ENCODE measurements around the gene RAET1E.
"Not testable (repeated sequence)": the region's sequence is repeated elsewhere in the genome, so short reads cannot be mapped to it uniquely, and the experiment has no call there.

RAET1E gene

DNA sequence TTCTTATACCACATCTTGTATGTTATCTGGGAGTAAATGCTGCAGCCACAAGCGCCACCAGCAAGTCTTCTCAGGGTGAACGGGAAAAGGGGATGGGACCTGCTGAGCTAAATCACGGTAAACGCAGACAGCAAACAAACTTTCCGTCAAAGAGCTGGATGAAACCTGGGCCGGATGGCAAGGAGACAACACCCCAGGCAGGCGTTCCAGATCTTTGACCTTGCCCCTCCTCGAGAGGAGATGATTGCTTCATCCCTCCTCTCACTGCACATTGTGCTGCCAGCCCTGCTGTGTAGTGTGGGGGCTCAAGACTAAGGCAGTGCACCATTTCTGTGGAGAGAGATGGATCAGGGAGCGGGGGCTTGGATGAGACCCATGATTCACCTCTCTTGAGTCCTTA, 9.8 kb downstream of the RAET1E start:
- DNase-seq = no peak

DNA sequence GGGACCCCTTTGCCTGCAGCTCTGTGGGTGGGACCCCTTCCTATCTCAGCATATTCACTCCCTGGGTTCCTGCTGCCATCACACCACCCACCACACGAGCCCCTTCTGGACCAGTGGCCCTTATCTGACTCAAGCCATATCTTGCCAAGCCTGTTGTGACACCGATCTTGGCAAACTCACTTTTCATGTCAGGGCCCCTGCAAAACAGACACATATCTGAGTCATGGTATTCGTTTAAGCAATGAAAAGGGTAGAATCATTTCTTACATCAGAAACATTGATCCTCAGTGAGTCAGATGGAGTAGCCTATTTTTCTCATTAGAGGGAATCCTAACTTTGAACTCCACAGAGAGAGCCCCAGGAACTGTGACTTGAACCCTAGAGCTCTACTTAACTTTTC, 10.6 kb downstream of the RAET1E start:
- DNase-seq = no peak

DNA sequence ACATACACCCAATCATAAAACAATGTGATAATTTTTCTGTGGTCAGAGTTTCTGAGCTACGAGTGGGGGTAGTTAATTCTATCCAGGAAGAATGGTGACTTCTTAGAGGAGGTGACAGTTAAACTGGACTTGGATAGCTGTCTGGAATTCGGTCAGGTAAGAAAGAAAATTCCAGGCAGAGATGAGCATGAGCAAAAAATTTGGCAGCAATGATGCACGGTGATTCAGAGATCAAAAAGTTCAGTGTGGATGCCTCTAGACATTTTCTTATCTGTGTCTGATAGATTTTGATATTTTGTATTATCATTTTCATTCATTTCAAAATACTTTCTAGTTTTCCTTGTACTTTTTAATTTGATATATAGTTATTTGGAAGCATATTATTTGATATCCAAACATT, 12.0 kb downstream of the RAET1E start:
- no peak for DNase-seq

DNA sequence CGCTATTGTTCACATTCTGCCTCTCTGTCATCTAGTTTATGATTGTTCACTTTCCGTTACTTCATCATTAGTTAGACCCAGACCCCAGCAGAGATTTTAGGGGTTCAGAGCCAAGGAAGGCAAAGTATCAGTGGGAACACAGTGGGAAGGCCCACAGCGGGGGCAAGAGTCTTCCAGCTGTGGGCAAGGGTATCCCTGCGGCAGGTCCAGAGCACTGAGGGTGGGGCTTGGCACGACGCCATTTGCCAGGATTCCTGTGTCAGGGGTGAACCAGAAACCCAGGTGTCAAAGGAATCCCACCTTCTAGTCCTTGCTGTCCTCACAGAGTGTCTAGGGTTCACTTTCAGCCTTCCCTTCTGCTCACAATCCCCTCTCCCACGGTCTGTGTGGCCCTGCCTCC, 13.3 kb downstream of the RAET1E start:
- DNase-seq = no peak

DNA sequence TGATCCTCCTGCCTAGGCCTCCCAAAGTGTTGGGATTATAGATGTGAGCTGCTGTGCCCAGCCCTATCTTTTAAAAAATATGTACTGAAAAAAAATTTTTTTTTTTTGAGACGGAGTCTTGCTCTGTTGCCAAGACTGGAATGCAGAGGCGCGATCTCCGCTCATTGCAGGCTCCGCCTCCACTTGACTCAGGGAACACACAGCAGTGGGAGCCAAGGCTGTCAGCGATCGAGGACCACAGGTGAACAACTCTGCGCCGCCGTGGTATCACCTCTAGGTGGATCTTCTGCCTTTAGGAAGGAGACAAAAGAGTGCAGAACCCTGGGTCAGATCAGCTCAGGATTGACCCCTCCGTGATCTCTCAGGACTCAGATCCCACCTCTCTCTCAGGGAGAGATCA, 13.7 kb downstream of the RAET1E start:
- DNase-seq = no peak

DNA sequence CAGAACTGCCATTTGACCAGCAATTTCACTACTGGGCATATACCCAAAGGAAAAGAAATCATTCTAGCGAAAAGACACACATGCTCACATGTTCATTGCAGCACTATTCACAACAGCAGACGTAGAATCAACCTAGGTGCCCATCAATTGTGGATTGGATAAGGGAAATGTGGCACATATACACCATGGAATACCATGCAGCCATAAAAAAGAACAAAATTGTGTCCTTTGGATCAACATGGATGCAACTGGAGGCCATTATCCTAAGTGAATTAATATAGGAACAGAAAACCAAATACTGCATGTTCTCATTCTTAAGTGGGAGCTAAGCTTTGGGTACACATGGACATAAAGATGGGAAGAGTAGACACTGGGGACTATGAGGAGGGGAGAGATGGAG, 16.1 kb downstream of the RAET1E start:
- no peak for DNase-seq

DNA sequence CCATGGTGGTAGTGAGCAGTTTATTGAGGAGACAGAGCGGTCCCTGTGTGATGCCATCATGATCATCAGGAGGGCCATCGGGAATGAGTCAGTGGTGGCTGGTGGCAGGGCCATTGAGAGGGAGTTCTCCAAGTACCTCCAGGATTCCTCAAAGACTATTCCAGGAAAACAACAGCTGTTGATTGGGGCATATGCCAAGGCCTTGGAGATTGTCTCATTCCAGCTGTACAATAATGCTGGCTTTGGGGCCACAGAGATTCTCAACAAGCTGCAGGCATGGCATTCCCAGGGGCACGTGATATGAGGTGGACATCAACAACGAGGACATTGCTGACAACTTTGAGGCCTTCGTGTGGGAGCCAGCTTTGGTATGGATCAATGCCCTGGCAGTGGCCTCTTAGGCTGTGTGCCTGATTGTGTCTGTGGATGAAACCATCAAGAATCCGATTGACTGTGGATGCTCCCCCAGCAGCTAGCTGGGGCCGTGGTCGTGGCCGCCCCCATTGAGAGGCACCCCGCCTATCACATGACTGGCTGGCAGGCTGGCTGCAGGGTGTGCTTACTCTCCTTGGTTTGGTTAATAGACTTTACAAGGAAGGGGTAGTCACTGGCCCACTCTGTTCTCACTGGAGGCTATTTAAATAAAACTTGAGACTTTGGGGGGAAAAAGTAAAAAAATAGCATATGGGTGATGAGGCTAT, 16.7 kb downstream of the RAET1E start:
- no peak for DNase-seq

DNA sequence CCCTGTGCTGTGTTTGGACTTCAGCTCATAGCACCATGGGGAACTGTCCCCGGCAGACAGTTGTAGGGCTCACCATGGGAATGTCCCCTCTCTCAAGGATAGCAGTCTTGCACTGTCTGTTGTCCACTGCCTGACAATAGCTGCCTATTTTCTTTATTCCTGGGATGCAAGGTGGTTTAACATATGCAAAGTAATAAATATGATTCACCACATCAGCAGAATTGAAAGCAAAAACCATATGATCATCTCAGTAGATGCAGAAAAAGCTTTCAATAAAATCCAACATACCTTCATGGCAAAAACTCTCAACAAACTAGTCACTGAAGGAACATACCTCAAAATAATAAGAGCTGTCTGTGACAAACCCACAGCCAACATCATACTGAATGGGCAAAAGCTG, 20.3 kb downstream of the RAET1E start:
- no peak for DNase-seq

DNA sequence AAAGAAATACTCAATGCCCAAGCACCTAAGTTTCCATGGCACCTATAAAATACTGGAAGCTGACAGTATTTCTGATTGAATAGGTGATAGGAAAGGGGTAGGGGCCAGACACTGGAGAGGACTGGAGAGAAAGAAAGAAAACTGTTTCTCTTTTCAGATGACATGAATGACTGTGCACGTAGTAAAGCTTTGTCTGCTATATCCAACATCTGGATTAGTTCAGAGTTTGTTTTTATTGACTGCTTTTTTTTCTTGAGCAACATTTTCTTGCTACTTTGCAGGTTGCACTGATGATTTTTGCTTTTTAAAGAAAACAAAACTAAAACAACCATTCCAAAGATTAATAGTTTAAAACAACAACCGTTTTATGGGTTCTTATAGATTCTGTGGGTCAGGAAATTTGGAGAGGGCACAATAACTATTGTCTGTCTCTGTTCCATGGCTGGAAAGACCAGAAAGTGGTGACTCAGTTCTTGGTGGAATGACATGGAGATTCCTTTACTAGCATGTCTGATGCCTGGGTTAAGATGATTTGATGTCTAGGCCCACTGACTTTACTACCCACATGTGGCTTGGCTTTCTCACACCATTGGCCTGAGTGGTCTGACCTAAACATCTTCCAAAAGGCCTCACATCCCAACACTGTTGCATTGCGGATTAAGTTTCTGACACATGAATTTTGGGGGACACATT, 21.5 kb downstream of the RAET1E start:
- DNase-seq = no peak

DNA sequence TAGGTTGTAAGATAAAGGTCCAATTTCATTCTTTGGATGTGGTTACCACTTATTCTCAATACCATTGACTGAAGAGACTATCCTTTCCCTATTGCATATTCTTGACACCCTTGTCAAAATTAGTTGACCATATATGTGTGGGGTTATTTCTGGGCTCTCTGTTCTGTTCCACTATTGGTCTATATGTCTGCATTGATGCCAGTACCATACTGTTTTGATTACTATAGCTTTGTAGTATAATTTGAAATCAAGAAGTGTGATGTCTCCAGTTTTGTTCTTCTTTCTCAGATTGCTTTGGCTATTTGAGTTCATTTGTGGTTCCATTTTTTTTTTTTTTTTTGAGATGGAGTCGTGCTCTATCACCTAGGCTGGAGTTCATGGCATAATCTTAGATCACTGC, 25.7 kb downstream of the RAET1E start:
- DNase-seq = no peak

DNA sequence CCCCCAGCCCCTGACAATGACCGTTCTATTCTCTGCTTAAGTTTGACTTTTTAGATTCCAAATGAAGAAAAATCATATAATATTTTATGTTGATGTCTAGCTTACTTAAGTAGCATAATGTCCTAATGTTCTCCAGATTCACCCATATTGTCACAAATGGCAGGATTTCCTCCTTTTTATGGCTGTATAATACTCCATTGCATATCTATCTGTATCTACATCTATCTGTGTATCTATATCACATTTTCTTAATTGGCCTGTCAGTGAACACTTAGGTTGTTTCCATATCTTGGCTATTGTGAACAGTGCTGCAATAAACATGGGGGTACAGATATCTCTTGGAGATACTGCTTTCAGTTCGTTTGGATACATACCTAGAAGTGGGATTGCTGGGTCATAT, 26.7 kb downstream of the RAET1E start:
- DNase-seq = no peak

DNA sequence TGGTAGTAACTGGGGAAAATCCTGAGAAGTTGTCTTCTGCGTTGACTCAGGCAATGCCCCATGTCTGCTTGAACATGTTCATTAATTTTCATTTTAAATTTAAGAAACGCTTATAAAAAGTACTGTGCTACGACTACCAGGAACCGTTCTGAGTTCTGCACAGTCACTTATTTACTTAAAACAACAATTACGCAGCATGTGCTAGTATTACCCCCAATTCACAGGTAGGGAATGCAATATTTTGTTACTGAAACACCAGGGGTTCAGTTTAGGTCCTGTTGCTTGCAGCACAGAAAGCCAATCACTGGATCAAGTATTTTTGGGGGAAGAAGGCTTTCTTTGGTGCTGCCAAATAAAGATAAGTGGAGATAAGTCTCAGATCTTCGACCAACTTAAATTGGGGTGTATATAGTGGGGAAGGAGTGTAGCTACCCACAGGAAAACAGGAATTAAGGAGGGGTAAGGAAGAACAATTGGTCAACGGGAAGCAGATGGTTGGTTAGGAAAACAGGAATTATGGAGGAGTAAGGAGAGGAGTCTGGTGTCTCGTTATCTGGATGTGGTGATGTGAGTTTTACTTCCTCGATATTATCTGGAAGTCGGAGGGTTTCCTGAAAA, 28.5 kb downstream of the RAET1E start:
- no peak for DNase-seq

DNA sequence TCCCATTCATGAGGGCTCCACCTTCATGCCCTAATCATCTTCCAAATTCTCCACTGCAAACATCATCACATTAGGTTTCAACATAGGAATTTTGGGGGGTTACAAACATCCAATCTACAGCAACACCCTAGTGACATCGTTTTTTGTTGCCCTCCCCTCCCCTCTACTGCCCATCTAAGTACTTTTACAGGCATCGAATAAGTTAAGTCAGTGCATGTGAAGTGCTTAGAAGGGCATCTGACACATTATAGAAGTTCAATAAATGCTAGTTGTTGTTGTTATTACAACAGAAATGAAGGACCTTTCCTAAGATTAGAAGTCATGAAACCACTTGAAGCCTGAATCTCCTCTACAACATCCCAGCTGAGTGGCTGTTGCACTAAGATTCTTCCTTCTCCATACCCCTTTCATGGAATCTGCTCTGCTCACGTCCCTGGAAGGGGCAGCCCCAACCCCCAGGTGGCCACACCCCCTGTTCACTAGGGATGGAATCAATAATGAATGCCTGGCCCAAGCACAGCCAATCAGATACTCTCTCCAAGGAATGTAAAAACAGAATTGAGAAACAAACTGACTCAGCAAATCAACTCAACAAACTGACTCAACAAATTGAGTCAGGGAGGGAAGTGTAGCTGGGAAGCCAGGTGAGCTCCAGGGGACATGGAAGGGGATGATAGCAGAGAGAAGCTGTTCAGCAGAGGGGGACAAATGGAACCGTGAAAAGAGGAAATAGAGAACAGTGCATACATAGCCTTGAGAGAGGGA, 29.9 kb downstream of the RAET1E start:
- no peak for DNase-seq

DNA sequence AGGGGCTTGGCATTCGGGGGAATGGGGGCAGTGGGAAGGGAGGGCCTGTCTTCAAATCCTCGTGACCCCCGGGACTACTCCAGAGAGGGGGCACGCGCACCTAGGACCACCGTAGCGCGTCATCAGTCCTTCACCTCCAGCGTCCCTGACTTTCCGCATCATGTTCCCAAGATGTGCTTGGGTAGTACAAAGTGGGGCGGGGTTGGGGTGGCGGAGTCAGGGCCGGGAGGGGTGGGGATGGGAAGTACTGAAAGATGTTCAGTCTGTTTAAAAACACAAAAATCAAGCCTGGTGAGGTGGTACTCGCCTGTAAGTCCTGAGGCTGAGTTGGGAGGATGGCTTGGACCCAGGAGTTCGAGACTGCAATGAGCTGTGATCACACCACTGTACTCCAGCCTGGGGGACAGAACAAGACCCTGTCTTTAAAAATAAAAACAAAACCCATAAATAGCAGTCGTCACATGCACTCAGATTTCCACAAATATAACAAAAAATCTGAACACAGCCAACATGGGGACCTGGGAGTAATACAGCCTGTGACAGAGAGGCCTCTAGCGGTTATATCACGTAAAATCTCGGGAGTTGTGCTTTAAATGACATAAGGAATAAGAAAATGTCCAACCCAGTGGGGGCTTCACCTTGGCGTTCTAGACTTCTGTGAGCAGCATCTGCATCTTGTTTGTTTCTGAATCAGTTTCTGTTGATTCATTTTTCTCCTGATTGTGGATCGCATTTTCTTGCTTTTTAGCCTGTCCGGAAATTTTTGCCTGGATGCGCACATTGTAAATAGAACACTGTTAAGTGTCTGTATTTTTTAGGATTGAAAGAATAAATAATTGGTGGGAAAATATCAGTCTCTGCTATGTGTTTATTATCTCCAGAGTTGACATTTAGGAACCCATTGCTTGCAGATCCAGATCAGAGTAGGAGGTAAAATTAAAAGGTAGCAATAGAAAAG, 33.1 kb downstream of the RAET1E start:
- DNase-seq = peak in 1 of 2 donors; percentile 75

DNA sequence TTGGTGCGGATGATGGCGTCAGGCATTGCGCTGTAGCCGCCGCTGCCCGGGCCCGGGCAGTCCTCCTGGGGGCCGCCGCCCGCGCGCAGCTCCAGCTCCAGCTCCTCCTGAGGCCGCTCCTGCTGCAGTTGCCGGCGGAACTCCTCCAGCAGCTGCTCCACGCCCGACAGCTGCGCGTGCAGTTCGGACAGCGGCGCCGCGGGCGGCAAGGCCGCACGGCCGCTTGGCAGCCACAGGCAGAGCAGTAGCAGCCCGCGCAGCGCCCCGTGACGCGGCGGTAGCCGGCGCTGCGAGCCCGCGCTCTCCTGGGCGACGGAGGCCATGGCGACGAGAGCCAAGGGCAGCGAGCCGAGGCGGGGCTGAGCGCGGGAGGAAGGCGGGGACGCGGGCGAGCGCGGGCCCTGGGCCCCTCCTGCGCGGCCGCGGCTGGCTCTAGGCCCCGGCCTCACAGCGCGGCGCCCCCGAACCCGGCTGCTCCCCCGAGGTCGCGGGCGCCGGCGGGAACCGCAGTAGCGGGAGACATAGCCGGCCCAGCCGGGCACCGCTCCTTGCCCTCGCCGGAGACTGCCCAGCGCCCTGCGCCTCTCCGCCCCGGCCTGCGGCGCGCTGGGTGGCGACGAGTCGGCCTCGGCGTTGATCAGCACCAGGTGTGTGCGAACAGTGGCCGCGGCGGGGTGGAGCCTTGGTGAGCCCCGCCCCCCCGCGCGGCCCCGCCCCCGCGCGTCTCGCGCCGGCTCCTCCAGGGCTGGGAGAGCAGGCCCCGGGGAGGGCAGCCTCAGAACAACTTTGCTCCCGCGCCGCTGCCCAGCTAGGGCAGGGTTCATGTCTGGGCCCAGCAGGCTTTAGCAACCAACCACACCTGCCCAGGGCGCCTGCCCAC, 34.0 kb downstream of the RAET1E start, which contains the start of gene LRP11:
LRP11 (minus strand) TSS at position 662 of the 880 bp plus-strand sequence; CDS start at position 323, 339 bp downstream.
- peak in 1 of 2 donors; percentile 51 for DNase-seq

DNA sequence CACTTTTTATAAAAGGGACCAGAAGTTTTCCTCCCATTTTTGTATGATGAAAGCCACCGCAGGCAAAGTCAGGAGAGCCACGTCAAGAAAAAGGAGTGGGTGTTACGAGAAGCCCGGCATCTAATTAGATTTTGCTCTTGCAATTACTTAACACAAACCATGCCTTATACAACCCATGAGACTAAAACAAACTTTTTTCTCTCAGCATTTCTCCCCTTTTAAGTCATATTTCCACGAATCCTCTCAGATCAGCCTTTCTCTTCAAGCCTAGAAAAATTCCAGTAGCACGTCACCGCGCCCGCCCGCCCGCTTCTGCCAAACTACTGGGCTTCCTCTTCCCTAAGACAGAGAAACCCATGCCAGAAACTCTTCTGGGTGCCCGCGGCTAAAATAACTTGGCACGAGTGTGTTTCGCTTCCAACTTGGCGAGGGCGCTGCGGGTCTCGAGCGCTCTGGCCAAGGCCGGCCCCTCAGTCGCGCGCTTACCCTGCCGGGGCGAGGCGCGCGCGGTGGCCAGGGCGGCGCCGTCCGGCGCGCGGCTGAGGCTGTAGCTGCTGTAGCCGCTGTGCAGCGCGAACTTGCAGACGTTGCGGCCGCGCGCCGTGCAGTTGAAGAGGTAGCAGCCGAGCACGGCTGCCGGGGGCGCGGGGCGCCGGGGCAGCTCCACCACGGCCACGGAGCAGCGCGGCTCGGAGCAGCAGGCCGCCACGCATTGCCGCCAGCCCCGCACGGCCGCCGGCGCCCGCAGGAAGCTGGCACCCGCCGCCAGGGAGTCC, 34.8 kb downstream of the RAET1E start:
- DNase-seq = peak in 1 of 2 donors; percentile 51

DNA sequence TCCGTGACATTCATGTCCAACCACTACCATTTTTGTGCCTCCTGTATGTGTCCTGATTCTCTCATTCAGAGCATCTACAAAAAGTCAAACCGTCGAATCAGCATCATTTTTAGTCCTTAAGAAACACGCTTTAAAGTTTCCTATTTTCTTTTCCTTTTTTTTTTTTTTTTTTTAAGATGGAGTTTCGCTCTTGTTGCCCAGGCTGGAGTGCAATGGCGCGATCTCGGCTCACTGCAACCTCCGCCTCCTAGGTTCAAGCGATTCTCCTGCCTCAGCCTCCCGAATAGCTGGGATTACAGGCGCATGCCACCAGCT, 35.5 kb downstream of the RAET1E start:
- DNase-seq = not testable (repeated sequence)

DNA sequence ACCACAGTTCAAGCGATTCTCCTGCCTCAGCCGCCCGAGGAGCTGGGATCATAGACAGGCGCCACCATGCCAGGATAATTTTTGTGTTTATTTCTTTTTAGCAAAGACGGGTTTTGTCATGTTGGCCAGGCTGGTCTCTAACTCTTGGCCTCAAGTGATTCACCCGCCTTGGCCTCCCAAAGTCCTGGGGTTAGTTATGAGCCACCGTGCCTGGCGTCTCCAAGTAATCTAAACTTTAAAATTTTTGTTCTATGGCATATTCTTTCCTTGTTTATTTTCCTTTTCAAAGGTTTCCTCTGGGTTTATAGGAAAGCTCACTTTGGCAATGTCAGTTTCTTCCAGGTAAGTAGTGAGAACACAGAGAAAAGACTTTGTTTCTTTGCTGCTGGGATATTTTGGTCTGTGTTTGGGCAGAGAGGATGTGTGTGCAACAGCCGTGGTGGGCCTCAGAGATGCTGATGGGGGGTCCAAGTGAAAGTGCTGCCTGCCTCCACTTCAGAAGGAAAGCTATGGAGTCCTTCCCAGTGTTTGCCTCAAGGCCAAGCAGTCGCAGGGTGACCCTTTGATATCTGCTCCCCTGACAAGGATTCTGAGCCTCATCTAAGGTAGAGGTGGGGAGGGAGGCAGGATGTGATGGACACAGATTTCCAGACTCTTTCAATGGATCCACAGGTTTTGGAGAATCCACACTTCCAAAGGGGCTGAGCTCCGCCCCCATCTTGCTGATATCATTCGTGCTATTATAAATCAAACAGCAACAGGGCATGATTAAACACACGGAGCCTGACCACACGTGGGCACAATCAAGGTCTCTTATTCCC, 36.1 kb downstream of the RAET1E start:
- no peak for DNase-seq

DNA sequence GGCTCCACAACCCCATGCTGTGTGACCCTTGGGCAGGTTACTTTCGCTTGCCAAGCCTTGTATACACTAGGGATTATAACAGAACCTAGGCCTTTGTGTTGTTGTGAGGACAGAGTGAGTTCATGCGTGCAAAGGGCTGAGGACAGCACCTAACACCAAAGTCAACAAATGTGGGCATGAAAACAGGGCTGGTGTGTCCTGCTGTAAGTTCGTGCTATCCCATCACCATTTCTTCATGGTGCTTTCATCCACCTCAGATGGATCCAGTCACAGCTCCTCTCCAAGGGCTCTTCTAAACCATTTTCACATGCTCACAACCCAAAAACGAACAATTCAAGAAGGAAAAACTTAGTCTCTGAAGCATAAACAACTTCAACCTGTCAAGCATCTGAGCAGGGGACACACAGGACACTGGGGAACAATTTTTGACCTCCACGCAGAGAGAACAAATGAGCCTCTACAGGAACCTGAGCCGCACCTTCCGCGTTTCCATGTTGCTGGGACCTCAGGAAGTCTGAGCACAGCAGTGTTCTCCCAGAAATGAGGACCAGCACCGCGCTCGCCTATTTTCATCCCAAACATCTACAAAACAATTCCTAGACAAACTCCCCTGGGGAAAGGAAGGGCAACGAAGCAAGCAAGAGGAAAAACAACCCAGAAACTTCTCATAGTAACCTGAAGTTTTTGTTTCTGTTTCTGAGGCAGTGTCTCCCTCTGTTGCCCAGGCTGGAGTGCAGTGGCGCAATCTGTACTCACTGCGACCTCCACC, 36.9 kb downstream of the RAET1E start:
- DNase-seq = no peak
